PFSK-1 (cell line): ENCODE measurements around the gene TJP2.

ENCODE experiments used
- POLR2AphosphoS5 ChIP-seq: IDR thresholded peaks from 2 replicates; pipeline ENCODE4 v1.6.1; 2012; ENCODE audit warnings: low read depth, mild to moderate bottlenecking, control low read depth, low read length, moderate library complexity
- SIN3A ChIP-seq: IDR thresholded peaks from 2 replicates; pipeline ENCODE4 v1.6.1; 2012; ENCODE audit warnings: mild to moderate bottlenecking, low read length, moderate library complexity, borderline replicate concordance; ENCODE audit not compliant: insufficient read depth
- TF ChIP-seq, protein P1 (sequence below), 2 experiments: IDR thresholded peaks; 2 replicates each; pipeline versions ENCODE4 v1.6.1 to v1.8.0; 2011 to 2012; ENCODE audit warnings: low read depth in 2 of 2, low read length in 2 of 2, control low read depth in 1 of 2, inconsistent platforms in 1 of 2, mild to moderate bottlenecking in 1 of 2, moderate library complexity in 1 of 2; ENCODE audit not compliant: insufficient read depth in 1 of 2

DNA sequence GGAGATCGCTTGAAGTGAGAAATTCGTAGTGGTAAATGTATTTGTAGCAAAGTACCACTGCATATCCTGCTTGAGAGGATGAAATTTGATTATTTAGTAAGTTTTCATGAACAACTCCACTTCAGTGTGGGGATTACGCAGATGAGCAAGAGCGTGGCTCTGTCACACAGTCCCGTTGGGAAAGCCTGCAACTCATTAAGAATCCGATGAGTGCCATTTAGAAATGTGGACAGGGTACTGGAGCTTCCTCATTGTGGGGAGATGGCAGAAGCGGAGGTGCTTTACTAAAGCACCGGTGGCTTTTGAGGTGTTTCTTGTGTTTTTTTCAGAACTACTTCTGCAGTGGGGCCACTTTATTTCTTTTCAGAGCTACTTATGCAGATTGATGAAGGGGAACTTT lies 1.4 kb downstream of the TJP2 start:
- TF ChIP-seq, protein P1, sequence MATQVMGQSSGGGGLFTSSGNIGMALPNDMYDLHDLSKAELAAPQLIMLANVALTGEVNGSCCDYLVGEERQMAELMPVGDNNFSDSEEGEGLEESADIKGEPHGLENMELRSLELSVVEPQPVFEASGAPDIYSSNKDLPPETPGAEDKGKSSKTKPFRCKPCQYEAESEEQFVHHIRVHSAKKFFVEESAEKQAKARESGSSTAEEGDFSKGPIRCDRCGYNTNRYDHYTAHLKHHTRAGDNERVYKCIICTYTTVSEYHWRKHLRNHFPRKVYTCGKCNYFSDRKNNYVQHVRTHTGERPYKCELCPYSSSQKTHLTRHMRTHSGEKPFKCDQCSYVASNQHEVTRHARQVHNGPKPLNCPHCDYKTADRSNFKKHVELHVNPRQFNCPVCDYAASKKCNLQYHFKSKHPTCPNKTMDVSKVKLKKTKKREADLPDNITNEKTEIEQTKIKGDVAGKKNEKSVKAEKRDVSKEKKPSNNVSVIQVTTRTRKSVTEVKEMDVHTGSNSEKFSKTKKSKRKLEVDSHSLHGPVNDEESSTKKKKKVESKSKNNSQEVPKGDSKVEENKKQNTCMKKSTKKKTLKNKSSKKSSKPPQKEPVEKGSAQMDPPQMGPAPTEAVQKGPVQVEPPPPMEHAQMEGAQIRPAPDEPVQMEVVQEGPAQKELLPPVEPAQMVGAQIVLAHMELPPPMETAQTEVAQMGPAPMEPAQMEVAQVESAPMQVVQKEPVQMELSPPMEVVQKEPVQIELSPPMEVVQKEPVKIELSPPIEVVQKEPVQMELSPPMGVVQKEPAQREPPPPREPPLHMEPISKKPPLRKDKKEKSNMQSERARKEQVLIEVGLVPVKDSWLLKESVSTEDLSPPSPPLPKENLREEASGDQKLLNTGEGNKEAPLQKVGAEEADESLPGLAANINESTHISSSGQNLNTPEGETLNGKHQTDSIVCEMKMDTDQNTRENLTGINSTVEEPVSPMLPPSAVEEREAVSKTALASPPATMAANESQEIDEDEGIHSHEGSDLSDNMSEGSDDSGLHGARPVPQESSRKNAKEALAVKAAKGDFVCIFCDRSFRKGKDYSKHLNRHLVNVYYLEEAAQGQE (IDR thresholded peaks at IDR 0.05; ENCODE audit: insufficient read depth in 1 of 2, low read depth in 2 of 2, low read length in 2 of 2), result no peak
- TF ChIP-seq POLR2AphosphoS5, result no peak
- TF ChIP-seq SIN3A, result no peak
